MM.1S (cell line): ENCODE results near the gene GCN1.

ENCODE experiments used
- DNase-seq: peaks from one replicate; pipeline ENCODE4 v3.0.0-alpha.2; 2015
- H2AFZ ChIP-seq: fragments of 300-600 bp; sonication (generic); 2 replicates; pipeline ENCODE4 v1.6.0; 2016; ENCODE audit warnings: antibody characterized with exemption, low read length
- H3F3A ChIP-seq: fragments of 300-600 bp; sonication (generic); 2 replicates; pipeline ENCODE4 v1.6.1; 2016; ENCODE audit warnings: mild to moderate bottlenecking, antibody characterized with exemption, low read length, moderate library complexity, mixed read lengths; ENCODE audit not compliant: insufficient read depth
- H3K27ac ChIP-seq: fragments of 300-600 bp; sonication (generic); 2 replicates; pipeline ENCODE4 v1.5.1; 2016; ENCODE audit warnings: mild to moderate bottlenecking, low read length
- H3K27me3 ChIP-seq: fragments of 300-600 bp; sonication (generic); replicated peaks from 2 replicates; pipeline ENCODE4 v1.6.0; 2016; ENCODE audit warnings: low read length; ENCODE audit not compliant: insufficient read depth
- H3K36me3 ChIP-seq: fragments of 300-600 bp; sonication (generic); replicated peaks from 2 replicates; pipeline ENCODE4 v1.6.1; 2016; ENCODE audit warnings: mild to moderate bottlenecking, low read length, mixed read lengths; ENCODE audit not compliant: insufficient read depth
- H3K4me1 ChIP-seq: fragments of 300-600 bp; sonication (generic); 2 replicates; pipeline ENCODE4 v1.6.1; 2016; ENCODE audit warnings: low read length, mixed read lengths
- H3K4me2 ChIP-seq: fragments of 300-600 bp; sonication (generic); 2 replicates; pipeline ENCODE4 v1.6.0; 2016; ENCODE audit warnings: low read depth, low read length
- H3K4me3 ChIP-seq: fragments of 300-600 bp; sonication (generic); 2 replicates; pipeline ENCODE4 v1.5.1; 2016; ENCODE audit warnings: low read length, mixed read lengths
- H3K79me2 ChIP-seq: fragments of 300-600 bp; sonication (generic); 2 replicates; pipeline ENCODE4 v1.6.1; 2016; ENCODE audit warnings: mixed run types, low read length, mixed read lengths
- H3K9ac ChIP-seq: fragments of 300-600 bp; sonication (generic); 2 replicates; pipeline ENCODE4 v1.6.1; 2016; ENCODE audit warnings: low read length, mixed read lengths
- H3K9me2 ChIP-seq: fragments of 300-600 bp; sonication (generic); replicated peaks from 2 replicates; pipeline ENCODE4 v1.6.1; 2016; ENCODE audit warnings: mild to moderate bottlenecking, low read length, mixed read lengths; ENCODE audit not compliant: insufficient read depth
- H3K9me3 ChIP-seq: fragments of 300-600 bp; sonication (generic); replicated peaks from 2 replicates; pipeline ENCODE4 v1.6.1; 2016; ENCODE audit warnings: mild to moderate bottlenecking, low read length, mixed read lengths; ENCODE audit not compliant: insufficient read depth
- H4K20me1 ChIP-seq: fragments of 300-600 bp; sonication (generic); 2 replicates; pipeline ENCODE4 v1.6.1; 2016; ENCODE audit warnings: mild to moderate bottlenecking, low read length, moderate library complexity, mixed read lengths; ENCODE audit not compliant: insufficient read depth
- EZH2 ChIP-seq: fragments of 300-600 bp; sonication (generic); optimal IDR thresholded peaks from 2 replicates; pipeline ENCODE3; 2017; ENCODE audit warnings: low read depth, mild to moderate bottlenecking, antibody characterized with exemption, low read length, mixed read lengths
- EZH2phosphoT487 ChIP-seq: fragments of 300-600 bp; sonication (generic); IDR thresholded peaks from 2 replicates; pipeline ENCODE4 v1.6.1; 2018; ENCODE audit warnings: antibody characterized with exemption, low read length
- TF ChIP-seq, protein P1 (sequence below): fragments of 300-600 bp; sonication (generic); IDR thresholded peaks from 2 replicates; pipeline ENCODE4 v1.5.1; 2016; ENCODE audit warnings: antibody characterized with exemption, low read length, mixed read lengths

Gene GCN1

DNA sequence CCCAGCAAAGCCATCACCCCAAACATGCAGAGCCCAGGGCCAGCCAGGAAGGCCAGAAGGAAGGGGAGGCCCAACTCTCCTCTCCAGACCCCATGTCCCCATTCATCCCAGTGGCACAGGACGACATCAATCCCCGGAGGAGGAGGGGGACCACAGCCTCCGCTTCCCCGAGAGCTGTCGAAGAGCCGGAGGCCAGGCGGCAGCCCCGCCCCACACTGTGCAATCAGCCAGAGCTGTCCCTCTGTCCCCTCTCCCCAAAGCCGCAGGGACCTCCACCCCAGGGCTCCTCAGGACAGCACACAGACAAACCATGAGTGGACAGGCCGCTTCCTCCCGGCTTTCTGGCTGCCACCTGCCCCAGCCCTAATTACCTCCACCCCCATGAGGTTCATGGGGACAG lies 94.8 kb downstream of the GCN1 start:
- Histone ChIP-seq H3K36me3 (no peaks in the 10 kb centered on the region; the same call in 1 of the 2 replicates), H3K4me1 (peaks cover 15% of the 10 kb centered on the region), H3K9me3 (no peaks in the 10 kb centered on the region), H3K4me3 (no peak overlapping the region), H3K4me2 (no peak overlapping the region), H2AFZ (no peak overlapping the region), H3K27me3 (no peaks in the 10 kb centered on the region), H3K27ac (no peak overlapping the region), H3F3A (peaks cover 5% of the 10 kb centered on the region; the same call in 1 of the 2 replicates), H3K9ac (no peak overlapping the region), H3K9me2 (no peaks in the 10 kb centered on the region), H4K20me1 (no peaks in the 10 kb centered on the region), H3K79me2 (peaks cover 52% of the 10 kb centered on the region)
- TF ChIP-seq EZH2phosphoT487 (no peak), EZH2 (no peak)
- TF ChIP-seq, protein P1, sequence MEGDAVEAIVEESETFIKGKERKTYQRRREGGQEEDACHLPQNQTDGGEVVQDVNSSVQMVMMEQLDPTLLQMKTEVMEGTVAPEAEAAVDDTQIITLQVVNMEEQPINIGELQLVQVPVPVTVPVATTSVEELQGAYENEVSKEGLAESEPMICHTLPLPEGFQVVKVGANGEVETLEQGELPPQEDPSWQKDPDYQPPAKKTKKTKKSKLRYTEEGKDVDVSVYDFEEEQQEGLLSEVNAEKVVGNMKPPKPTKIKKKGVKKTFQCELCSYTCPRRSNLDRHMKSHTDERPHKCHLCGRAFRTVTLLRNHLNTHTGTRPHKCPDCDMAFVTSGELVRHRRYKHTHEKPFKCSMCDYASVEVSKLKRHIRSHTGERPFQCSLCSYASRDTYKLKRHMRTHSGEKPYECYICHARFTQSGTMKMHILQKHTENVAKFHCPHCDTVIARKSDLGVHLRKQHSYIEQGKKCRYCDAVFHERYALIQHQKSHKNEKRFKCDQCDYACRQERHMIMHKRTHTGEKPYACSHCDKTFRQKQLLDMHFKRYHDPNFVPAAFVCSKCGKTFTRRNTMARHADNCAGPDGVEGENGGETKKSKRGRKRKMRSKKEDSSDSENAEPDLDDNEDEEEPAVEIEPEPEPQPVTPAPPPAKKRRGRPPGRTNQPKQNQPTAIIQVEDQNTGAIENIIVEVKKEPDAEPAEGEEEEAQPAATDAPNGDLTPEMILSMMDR: no peak
- no peak for DNase-seq

DNA sequence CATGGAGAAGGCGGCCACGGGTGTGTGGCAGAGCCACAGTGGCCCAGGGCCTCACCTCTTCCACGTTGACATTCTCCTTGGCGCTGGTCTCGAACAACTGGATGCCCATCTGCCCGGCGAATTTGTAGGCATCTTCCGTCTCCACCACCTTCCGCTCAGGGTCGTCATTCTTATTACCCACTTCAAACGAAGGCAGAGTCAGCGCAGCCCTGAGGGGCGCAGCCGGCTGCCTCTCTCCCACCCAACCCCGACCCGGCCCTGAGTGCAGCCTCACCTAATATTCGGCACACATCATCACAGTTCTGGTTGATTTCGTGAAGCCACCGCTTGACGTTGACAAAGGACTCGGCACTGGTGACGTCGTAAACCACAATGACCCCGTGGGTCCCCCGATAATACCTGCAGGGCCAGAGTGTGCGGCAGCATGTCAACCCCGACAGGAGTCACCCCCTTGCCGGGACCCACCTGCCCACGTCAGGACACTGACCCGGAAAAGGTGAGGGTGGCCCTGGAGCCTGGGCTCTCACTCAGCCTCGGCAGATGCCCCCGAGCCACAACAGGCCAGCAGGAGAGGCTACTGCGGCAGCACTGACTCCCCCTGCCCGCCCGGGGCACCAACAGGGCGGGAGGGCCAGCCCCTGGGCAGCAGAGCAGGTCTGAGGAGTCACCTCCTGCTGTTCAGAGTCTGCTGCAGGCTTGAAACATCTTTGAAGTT lies 95.6 kb downstream of the GCN1 start:
- H3K27ac ChIP-seq: no peak overlapping the region
- DNase-seq: no peak
- no peaks in the 10 kb centered on the region for H3K9me3 ChIP-seq
- H3K4me1 ChIP-seq: peaks cover 15% of the 10 kb centered on the region
- no peaks in the 10 kb centered on the region for H3K27me3 ChIP-seq
- H3K36me3 ChIP-seq: no peaks in the 10 kb centered on the region; the same call in 1 of the 2 replicates
- peaks cover 51% of the 10 kb centered on the region for H3K79me2 ChIP-seq
- H3K4me2 ChIP-seq: no peak overlapping the region
- H3K4me3 ChIP-seq: no peak overlapping the region
- H3K9me2 ChIP-seq: no peaks in the 10 kb centered on the region
- TF ChIP-seq, protein P1: no peak
- TF ChIP-seq EZH2phosphoT487 (no peak), EZH2 (no peak)
- no peak overlapping the region for H2AFZ ChIP-seq
- H4K20me1 ChIP-seq: no peaks in the 10 kb centered on the region
- H3F3A ChIP-seq: peaks cover 5% of the 10 kb centered on the region; the same call in 1 of the 2 replicates
- no peak overlapping the region for H3K9ac ChIP-seq

DNA sequence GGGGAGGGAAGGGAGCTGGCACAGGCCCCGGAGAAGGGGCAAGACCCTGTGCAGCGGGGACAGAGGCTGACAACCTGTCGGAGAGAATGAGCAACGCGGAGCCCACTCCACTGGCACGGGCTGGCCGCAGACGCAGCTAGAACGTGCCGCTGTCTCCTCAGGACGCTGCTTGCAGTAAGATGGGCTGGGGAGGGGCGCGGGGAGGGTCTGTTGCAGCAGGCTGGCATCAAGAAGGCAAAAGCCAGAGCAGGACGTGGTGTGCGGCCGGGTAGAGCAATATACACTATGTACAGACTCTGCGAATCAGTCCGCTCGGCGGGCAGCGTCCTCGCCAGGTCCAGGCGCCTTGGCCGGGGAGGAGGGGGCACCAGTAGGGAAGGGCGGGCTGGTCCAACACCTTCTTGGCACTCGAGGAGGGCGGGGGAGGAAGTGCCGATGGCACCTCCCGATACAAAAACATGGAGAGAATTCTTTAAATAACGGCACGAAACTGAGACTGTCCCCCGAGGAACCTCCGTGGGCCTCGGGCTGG lies 97.8 kb downstream of the GCN1 start:
- Histone ChIP-seq H3K9ac (no peak overlapping the region), H3K4me3 (no peak overlapping the region), H3K79me2 (peaks cover 31% of the 10 kb centered on the region), H3K9me3 (no peaks in the 10 kb centered on the region), H3K4me1 (peaks cover 10% of the 10 kb centered on the region), H3K36me3 (no peaks in the 10 kb centered on the region; the same call in 1 of the 2 replicates), H3K27ac (no peak overlapping the region), H3K4me2 (no peak overlapping the region), H2AFZ (no peak overlapping the region), H4K20me1 (no peaks in the 10 kb centered on the region), H3F3A (peaks cover 3% of the 10 kb centered on the region; the same call in 1 of the 2 replicates), H3K27me3 (no peaks in the 10 kb centered on the region), H3K9me2 (no peaks in the 10 kb centered on the region)
- DNase-seq: no peak
- TF ChIP-seq, protein P1: no peak
- no peak for TF ChIP-seq EZH2
- no peak for TF ChIP-seq EZH2phosphoT487
